Hepatocyte (in vitro differentiated cells): ENCODE measurements around the gene RASSF6.

Experiments used
- CTCF ChIP-seq: fragments of 200-600 bp; sonication (generic); IDR thresholded peaks from 2 replicates; pipeline ENCODE4 v1.5.1; 2016; ENCODE audit warnings: antibody characterized with exemption, mild to moderate bottlenecking; ENCODE audit not compliant: poor library complexity
- EZH2phosphoT487 ChIP-seq: fragments of 200-600 bp; sonication (generic); IDR thresholded peaks from one replicate; pipeline ENCODE4 v1.6.1; 2018; ENCODE audit warnings: antibody characterized with exemption, mild to moderate bottlenecking, low read depth, moderate library complexity; ENCODE audit not compliant: unreplicated experiment, severe bottlenecking

GRCh38 chr4:73575660-73576059 lies 44.6 kb downstream of the RASSF6 start:
- TF ChIP-seq CTCF (no peak), EZH2phosphoT487 (no peak)
